AG04450 (cell line): ENCODE data around the gene IL1RL2. TPM values are rescaled to one million over a fixed set of nuclear protein-coding genes. Genes with fewer than 3 reads are reported as not detected.

Source experiments
- CTCF ChIA-PET: fragments of 300-600, 350-600 bp; formaldehyde crosslinking; extraction: SDS; loops from one replicate; lab custom pipeline; 2022; ENCODE audit warnings: antibody characterized with exemption, inconsistent platforms; lab: Charles Lee
- POLR2A ChIA-PET: fragments of 350-600 bp; formaldehyde crosslinking; extraction: SDS; loops from one replicate; lab custom pipeline; 2021; ENCODE audit warnings: antibody characterized with exemption, inconsistent platforms; lab: Yijun Ruan, JAX
- DNase-seq: peaks from one replicate; pipeline ENCODE4 v3.0.0-alpha.2; 2011; ENCODE audit warnings: low read depth, low spot score
- H3K27ac ChIP-seq: one replicate; pipeline ENCODE4 v1.5.1; 2012; ENCODE audit warnings: low read depth, low read length, control low read depth
- H3K27me3 ChIP-seq: one replicate; pipeline ENCODE4 v1.6.0; 2012; ENCODE audit warnings: low read length; ENCODE audit not compliant: control insufficient read depth, insufficient read depth
- H3K4me3 ChIP-seq: 2 replicates; pipeline ENCODE4 v1.5.1; 2011; ENCODE audit warnings: mild to moderate bottlenecking, low read depth, low read length, control low read depth
- H3K9me3 ChIP-seq: 2 replicates; pipeline ENCODE4 v1.5.1; 2012; ENCODE audit warnings: low read length; ENCODE audit not compliant: control insufficient read depth, insufficient read depth
- CTCF ChIP-seq: IDR thresholded peaks from 2 replicates; pipeline ENCODE4 v1.5.1; 2011; ENCODE audit warnings: low read depth, low read length, control low read depth, inconsistent platforms
- polyA plus RNA-seq: library from polyadenylated mRNA; depleted of rRNA; stranded (reverse); fragments of >200 nt; gene quantifications from 2 replicates; pipeline ENCODE4 v1.2.3, GENCODE V29; 2011

Gene IL1RL2
- polyA plus RNA-seq, 1 experiment = 0.72 TPM

- no peak for DNase-seq
- ChIA-PET POLR2A (no interaction called here), CTCF (interaction anchor here (1.5 to 2.5 kb wide), 3 partner anchors 11 to 179 kb away, joined by 3 to 25 read pairs (median 5); no protein-coding TSS in a partner anchor)
Observed at GRCh38 chr2:102264952-102265351, 78.1 kb downstream of the IL1RL2 start.

DNA sequence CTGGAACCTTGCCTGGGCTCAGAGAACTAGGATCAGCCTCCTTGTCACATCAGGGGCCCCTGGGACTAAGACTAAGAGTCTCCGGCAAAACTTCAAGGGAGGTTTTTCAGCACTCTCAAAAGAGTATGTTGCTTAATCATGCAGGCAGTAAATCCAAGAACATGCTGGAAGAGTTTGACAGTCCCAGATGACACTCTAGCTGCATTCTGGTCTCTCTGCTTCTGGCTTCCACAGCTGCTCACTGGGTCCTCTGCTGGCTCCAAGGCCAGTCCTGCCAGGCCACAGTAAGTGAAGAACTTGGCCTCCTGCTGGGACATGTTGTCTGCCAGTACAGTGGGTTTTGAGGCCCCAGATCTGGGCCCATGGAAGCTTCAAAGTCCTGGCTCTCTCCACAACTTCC is 79.4 kb downstream of the IL1RL2 start:
- H3K27me3 ChIP-seq = no peaks in the 10 kb centered on the region
- CTCF ChIA-PET = interaction anchor here (0.9 to 2.5 kb wide), 6 partner anchors 12 to 177 kb away, joined by 3 to 25 read pairs (median 4); no protein-coding TSS in a partner anchor
- no peaks in the 10 kb centered on the region; the same call in 1 of the 2 replicates for H3K9me3 ChIP-seq
- H3K4me3 ChIP-seq = no peak overlapping the region
- TF ChIP-seq CTCF = no peak
- no peak for DNase-seq
- H3K27ac ChIP-seq = no peak overlapping the region
- POLR2A ChIA-PET = no interaction called here

More at GRCh38 chr2:102264952-102265351, 78.1 kb downstream of the IL1RL2 start:
- TF ChIP-seq CTCF = no peak
- no peak overlapping the region for H3K4me3 ChIP-seq
- H3K27ac ChIP-seq = no peak overlapping the region
- H3K27me3 ChIP-seq = no peaks in the 10 kb centered on the region
- no peaks in the 10 kb centered on the region; the same call in 1 of the 2 replicates for H3K9me3 ChIP-seq

GRCh38 chr2:102267774-102268173 is 81.0 kb downstream of the IL1RL2 start:
- no peaks in the 10 kb centered on the region; the same call in 1 of the 2 replicates for H3K9me3 ChIP-seq
- H3K27me3 ChIP-seq = no peaks in the 10 kb centered on the region
- H3K4me3 ChIP-seq = no peak overlapping the region
- CTCF ChIA-PET = interaction anchor here (2.5 kb wide), 1 partner anchor 27 kb away, joined by 25 read pairs; no protein-coding TSS in a partner anchor
- POLR2A ChIA-PET = interaction anchor here (0.8 kb wide), 1 partner anchor 27 kb away, joined by 3 read pairs; no protein-coding TSS in a partner anchor
- no peak for DNase-seq
- H3K27ac ChIP-seq = peak overlapping the region; percentile 90
- TF ChIP-seq CTCF = no peak

DNA sequence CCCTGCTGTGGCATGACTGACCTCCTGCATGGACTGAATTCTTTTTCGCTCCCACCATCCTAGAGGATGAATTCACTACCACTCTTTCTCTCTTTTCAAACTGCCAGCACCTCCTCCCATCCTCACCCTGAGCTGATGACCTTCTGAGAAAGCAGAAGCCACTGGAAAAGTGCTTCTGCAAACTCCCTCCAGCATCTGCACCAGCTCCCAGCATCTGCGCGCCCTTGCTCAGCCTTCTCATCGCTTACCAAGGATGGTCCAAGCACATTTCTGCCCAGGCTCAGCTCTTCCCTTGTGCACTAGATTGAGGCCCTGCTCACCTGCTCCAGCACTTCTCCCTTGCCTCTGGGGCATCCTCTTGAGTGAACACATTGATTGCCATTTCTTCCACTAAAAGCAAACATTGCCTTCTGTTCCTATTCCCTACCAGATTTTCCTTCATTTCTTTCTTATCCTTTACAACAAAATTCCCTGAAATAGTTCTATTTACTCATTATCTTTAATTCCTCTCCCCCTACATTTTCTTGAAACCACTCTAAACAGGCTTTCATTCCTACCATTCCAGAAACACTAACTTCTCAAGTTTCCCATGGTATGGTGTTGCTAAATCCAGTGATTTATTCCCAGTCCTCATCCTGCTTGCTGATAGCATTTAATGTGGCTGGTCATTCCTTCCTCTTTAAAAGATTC is 81.8 kb downstream of the IL1RL2 start:
- Histone ChIP-seq H3K4me3 (no peak overlapping the region), H3K9me3 (no peaks in the 10 kb centered on the region; the same call in 1 of the 2 replicates), H3K27me3 (no peaks in the 10 kb centered on the region), H3K27ac (peak overlapping the region; percentile 90)
- peak; percentile 75 for DNase-seq
- POLR2A ChIA-PET = interaction anchor here (0.8 kb wide), 1 partner anchor 26 kb away, joined by 3 read pairs; no protein-coding TSS in a partner anchor
- CTCF ChIA-PET = no interaction called here
- no peak for TF ChIP-seq CTCF

GRCh38 chr2:102269200-102269524 is 82.3 kb downstream of the IL1RL2 start:
- no peak overlapping the region for H3K4me3 ChIP-seq
- peak overlapping the region; percentile 47 for H3K27ac ChIP-seq
- no peaks in the 10 kb centered on the region for H3K27me3 ChIP-seq
- no peak for TF ChIP-seq CTCF
- ChIA-PET POLR2A (no interaction called here), CTCF (interaction anchor here (0.6 kb wide), 1 partner anchor 15 kb away, joined by 4 read pairs; no protein-coding TSS in a partner anchor)
- H3K9me3 ChIP-seq = no peaks in the 10 kb centered on the region; the same call in 1 of the 2 replicates
- DNase-seq = no peak
